ENCODE data around the gene TIPARP.
"Not testable (repeated sequence)": the region's sequence is repeated elsewhere in the genome, so short reads cannot be mapped to it uniquely, and the experiment has no call there.

TIPARP gene

GRCh38 chr3:156720826-156721225 is 46.4 kb downstream of the TIPARP start:
- DNase-seq: no peak

DNA sequence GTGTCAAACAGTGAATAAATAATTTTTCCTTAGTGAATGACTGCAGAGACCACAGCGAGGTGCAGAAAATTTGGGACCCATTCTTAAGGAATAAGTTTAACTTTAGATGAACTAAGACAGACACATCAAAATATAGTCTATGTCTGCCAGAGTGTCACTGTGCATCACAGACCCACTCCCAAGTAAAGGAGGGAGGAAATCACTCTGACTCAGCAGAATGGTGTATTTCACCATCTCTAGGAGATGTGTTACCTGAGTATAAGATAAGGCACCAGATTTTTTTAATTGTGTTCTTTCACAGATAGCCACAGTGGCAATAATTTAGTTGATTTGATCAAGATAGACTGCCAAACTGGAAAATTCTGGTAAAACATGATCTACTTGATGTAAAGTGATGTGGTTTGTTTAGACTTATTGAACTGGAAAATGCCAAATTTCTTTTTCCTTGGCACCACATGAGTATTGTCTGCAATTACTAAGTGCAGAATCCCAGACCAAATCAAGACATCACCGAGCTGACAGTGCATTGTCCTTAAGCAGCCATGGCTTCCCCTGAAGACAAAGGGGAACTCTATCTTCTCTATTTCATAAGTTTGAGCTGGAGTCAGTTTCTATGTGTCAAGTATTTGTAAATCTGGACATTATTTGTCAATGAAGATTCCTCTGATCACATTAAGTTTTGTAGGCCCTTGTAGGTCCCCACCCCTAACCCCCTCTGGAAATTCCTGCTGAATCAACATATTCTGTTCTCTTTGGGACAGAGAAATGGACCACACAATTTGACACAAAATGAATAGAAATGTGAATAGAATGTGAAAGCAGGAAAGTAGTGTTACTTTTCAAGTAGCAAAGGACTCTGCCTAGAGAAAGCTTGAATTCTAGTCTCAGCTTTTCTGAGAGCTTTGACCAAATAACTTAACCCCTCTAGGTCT is 47.6 kb downstream of the TIPARP start:
- DNase-seq: no peak

DNA sequence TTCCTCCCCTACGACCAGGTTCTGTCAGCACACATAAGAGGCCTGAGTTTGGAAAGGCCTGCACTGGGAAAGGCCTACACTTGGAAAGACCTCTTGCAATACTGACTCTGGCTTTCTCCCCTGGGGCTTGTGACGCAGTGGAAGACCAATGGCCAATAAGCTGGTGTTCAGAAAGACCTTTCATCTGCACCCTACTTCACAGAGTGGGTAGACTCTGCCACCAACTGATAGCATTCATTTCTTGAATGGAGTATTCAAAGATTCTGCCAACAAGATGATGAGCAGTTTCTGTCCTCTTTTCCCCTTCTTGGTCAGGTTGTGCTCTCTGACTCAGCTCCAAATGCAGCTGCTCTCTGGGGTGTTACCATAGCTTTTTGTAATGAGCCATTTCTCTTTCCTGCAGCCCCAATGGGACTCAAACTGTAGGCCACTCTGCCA is 48.8 kb downstream of the TIPARP start:
- DNase-seq: no peak

GRCh38 chr3:156725682-156726081 is 51.3 kb downstream of the TIPARP start:
- DNase-seq: no peak

GRCh38 chr3:156726456-156726855 is 52.1 kb downstream of the TIPARP start:
- DNase-seq: no peak

DNA sequence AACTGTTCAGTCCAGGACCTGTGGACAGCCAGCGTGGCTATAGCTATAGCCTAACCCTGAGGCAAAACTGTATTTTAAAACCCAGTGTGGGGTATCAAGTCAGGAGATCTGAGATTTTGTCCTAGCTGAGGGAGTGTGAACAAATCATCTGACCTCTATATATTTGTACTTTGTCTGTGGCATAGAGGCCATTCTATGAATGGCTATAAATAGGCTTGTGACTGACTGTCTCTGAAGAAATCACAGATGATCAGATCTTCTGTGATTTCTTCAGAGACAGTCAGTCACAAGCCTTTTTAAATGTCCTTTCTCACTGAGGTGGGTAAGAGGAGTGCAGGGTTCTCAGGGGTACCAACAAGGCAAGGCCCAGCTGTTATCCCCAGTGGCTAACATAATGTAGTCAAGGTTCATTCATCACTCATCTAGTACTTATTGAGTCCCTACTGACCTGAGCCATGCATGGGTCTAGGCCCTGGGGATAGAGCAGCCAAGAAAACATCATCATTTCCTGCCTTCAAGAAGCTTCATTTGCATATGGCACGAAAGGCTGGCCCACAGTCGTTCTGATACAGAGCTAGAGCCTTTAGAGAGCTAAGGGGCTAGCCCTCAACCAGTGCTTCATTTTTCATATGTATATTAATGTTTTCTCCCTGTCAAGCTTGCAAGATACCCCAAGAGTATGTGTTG is 53.3 kb downstream of the TIPARP start:
- no peak for DNase-seq

DNA sequence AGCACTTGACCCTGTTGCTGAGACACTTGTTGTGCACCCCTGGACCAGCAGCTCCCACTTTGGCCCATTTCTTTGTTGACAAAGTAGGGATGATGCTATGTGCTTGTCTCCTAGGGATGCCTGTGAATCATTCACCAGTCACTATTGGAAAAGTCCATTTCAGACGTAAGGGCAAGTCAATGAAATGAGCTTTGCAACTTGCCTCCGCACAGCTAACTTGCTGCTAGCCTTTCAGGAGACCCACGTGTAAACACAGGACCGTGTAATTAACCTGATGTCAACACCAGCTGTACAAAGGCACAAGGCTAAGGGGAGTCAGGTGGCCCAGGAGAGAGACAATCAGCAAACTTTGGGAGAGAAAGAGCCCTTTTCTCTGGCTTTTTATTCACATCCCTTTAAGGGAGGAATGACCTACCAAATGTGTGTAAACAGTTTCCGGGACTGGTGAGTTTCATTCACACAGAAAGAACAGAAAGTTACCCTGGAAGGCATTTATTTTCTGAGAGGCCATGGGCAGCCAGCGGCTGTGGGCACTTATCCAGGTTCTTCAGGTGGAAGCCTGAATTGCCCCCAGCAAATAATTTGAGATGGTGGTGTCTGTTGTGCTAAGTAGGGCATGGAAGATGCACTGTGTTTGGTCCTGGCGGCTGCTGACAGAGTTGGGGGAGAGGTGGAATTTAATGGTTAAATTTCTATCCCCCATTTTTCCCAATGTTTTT is 54.0 kb downstream of the TIPARP start:
- DNase-seq: no peak

DNA sequence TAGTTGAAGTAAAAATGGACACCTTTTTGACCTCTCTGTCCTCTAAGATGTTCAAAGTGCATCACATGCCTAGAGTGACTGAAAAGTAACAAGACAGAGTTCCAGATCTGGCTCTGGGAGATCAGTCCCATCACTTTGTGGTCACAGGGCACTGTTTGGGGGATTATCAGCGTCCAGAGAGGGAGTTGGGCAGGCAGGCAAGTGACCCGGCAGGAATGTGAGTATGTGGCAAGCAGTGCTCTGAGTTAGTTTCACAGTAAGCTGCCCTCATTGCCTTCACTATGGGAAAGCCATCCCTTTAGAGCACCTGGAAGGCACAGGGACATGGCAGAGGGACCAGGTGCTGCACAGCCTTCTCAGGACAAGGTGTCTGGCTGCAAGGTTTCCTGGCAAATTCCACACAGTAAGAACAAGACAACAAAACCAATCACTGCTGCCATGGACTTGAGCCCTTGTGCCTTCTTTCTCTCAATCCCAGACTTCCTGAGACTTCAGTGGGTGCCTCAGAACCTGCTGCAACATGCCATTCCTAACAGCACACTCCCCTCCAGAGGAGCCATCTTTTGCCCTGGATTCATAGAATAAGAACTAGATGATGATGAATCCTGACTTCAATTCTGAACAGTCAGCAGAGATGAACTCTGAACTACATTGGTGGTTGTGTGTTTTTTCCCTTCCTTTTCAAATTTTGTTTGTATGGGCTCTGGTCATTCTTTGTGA is 55.2 kb downstream of the TIPARP start:
- no peak for DNase-seq

GRCh38 chr3:156731813-156732212 is 57.4 kb downstream of the TIPARP start:
- no peak for DNase-seq

DNA sequence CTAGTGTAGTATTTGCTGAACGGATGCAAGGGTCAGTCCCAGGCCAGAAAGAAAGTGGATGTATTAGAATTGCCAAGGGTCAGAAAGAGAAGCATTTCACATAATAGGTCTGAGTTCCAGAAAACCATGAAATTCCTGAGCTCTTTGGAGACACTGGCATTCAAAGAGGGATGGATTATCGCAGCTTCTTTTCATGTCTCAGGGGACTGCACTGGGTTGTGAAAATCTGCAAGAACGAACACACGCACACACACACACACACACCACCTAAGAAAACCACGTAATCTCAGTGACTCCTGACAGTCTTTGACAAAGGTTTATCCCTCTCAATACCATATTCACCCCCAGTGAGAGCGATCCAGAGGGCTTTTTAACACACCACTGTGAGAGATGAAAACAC is 57.9 kb downstream of the TIPARP start:
- DNase-seq: no peak

GRCh38 chr3:156732715-156733421 is 58.5 kb downstream of the TIPARP start:
- DNase-seq: no peak

DNA sequence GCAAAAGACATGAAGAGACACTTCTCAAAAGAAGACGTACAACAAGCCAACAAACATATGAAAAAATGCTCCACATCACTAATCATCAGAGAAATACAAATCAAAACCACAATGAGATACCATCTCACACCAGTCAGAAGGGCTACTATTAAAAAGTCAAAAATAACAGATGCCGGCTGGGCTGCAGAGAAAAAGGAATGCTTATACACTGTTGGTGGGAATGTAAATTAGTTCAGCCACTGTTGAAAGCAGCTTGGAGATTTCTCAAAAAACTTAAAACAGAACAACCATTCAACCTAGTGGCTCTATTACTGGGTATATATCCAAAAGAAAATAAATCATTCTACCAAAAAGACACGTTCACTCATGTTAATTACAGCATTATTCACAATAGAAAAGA is 60.3 kb downstream of the TIPARP start:
- not testable (repeated sequence) for DNase-seq

DNA sequence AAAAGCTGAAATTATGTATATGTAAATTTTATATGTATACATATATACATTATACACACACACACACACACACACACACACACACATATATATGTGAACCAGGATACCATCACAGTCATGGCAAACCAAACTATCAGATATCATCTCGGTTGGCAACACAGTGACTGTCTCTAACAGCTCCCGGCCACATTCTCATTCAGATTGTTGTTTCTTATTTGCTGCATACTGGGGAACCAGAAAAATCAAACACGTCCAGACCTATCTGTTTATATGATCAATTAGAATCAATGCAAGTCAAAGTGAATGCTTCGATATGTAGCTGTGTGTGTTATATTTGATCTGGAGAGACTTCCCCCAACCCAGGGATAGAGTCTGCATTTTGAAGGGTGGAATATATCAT is 61.1 kb downstream of the TIPARP start:
- DNase-seq: no peak

GRCh38 chr3:156737049-156737448 is 62.7 kb downstream of the TIPARP start:
- not testable (repeated sequence) for DNase-seq

DNA sequence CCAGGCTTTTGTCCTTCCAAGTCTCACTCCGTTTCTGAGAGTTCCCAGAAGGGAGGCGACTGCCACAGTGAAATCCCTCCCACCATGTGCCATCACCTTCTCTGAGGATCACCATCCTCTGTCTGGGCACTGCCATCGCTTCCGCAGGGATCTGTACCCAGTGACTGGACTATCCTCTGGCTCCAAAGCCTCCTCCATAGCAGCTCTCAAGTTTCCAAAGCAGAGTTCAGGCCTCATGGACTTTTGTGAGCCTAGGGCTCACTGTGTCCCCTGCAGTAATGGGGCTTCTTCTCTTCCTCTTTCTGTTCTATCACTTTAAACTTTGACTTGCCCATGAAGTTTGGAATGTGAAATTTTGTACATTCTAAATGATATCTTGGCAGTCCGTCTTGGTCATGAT is 63.9 kb downstream of the TIPARP start:
- DNase-seq: no peak

DNA sequence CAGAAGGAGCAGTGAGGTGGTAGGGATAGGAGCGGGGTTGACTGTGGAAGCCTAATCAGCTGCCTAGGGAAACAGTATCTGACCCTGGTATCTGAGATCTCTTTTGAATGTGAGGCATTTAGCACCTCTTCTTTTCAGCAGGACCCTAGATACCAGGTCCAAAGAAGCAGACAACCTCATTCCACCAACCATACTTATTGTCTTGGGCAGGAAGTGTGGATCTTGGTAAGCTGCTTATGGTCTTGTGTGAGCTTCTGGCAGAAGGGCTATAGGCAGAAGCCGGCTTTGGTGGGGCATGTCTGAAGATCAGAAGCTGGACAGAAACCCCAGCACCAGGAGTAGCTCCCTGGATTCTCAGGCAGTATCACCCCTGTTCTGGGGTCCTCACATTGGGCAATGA is 65.6 kb downstream of the TIPARP start:
- no peak for DNase-seq

DNA sequence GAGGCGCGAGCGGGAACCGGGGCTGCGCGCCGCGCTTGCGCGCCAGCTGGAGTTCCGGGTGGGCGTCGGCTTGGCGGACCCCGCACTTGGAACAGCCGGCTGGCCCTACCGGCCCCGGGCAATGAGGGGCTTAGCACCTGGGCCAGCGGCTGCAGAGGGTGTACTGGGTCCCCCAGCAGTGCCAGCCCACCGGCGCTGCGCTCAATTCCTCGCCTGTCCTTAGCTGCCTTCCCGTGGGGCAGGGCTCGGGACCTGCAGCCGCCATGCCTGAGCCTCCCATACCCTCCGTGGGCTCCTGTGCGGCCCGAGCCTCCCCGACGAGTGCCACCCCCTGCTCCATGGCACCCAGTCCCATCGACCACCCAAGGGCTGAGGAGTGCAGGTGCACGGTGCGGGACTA is 66.2 kb downstream of the TIPARP start:
- DNase-seq: not testable (repeated sequence)

DNA sequence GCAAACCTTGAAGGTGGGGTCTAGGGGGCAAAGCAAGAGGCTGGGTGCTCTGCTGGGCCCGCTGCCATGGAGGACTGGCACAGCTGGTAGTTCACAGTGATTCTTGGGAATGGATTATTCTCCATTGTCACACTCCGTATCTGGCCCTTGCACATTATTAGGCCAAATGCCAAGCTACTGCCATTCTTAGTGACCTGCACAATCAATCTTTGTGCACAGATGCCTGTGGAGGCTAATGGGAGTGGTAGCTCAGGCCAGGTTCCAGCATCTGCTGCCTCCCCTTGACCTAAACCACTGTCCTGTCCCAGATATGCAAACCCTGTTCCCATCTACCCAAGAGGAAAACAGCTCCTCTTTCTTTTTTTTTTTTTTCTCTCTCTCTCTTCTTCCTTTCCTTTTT is 67.5 kb downstream of the TIPARP start:
- DNase-seq: no peak

GRCh38 chr3:156742401-156742800 is 68.0 kb downstream of the TIPARP start:
- no peak for DNase-seq

DNA sequence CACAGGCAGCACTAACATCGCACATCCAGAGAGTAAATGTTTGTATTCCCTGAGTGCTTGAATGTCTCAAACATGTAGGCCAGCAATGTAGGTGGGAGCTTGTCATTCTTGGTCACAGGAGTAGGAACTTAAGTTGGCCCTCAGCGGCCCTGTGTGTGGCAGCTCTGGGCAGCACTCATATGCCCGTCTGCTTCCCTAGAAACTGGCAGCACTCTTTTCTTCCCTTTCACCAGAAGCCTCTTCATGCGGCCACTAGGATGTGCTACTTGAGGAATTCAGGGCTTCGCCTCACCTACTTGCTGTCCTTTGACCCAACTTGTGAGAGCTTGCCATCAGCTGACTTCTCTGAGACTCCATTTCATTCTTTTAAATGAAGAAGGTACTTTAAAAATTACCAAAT is 69.5 kb downstream of the TIPARP start:
- no peak for DNase-seq

DNA sequence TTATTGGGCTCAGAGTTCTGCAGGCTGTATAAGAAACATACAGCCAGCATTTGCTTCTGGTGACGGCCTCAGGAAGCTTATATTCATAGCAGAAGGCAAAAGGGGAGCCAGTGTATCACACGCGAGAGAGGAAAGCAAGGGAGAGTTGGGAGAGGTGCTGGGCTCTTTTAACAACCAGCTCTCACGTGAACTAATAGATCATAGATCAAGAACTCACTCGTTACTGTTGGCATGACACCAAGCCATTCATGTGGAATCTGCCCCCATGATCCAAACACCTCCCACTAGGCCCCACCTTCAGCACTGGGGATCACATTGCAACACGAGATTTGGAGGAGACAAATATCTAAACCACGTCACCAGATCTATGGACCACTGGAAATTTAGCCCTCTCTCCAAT is 70.2 kb downstream of the TIPARP start:
- no peak for DNase-seq

DNA sequence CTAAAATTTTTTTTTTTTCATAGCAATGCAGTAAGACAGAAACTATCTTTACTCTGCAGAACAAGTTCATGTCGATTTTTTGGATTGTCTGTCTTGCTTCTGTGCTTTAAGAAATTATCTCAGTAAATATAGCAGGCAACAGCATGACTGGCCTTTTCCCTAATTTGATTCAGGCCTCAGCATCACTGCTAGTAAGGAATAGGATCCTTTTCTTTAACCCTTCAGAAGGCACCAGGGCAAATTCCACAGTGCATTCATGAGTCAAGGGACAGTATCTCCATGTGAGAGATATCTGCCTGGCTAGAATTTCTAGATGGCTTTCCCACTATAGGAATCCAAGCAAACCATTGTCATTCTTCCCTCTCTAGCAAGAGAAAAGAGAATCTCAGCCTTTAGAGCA is 71.4 kb downstream of the TIPARP start:
- DNase-seq: no peak

Data from DMS79 (cell line).